Stimulated activated CD8-positive, alpha-beta memory T cell treated with anti-CD3 and anti-CD28 coated beads, Interleukin-7, amount 100 ng/mL, for 1 hour (primary cell): Measurements from ENCODE around the gene ALDH7A1.
A peak's percentile ranks its signal among the peaks of the same experiment; 100 is the strongest.
"Not testable (repeated sequence)": the region's sequence is repeated elsewhere in the genome, so short reads cannot be mapped to it uniquely, and the experiment has no call there.

Experiments
- DNase-seq, 2 donors: peaks; one replicate each; pipeline ENCODE4 v3.0.0-alpha.2; 2020; ENCODE audit warnings: low read depth in 2 of 2

The ALDH7A1 gene

GRCh38 chr5:126594748-126595485 lies at the start of gene ALDH7A1:
Gene ALDH7A1 (minus strand): TSS chr5:126595219. CDS start chr5:126595198, 21 bp downstream.
- no peak for DNase-seq

- no peak for DNase-seq
Measured at GRCh38 chr5:126641387-126641786, 46.4 kb upstream of the ALDH7A1 start.

- DNase-seq, result no peak
Measured at GRCh38 chr5:126640866-126641265, 45.8 kb upstream of the ALDH7A1 start.

- no peak for DNase-seq
Measured at GRCh38 chr5:126636956-126637355, 41.9 kb upstream of the ALDH7A1 start.

DNA sequence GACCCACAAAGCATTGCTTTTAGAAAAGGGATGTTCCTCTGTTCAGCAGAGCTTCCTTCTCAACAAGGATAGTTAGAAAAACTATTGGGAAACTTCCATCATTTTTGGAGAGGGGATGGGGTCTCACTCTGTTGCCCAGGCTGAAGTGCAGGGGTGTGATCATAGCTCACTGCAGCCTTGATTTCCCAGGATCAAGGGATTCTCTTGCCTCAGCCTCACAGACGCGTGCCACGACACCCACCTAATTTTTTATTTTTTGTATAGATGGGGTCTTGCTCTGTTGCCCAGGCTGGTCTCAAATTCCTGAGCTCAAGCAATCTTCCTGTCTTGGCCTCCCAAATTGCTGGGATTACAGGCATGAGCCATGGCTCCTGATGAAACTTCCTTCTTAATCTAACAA lies 40.6 kb upstream of the ALDH7A1 start:
- DNase-seq, result no peak

DNA sequence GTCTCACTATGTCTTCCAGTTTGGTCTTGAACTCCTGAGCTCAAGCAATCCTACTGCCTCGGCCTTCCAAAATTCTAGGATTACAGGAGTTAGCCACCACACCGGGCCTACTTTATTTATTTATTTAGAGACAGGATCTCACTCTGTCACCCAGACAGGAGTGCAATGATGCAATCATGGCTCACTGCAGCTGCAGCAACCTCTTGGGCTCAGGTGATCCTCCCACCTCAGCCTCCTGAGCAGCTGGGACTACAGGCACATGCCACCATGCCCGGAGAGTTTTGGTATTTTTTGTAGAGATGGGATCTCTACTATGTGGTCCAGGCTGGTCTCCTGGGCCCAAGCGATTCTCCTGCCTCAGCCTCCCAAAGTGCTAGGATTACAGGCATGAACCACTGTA lies 38.5 kb upstream of the ALDH7A1 start:
- no peak for DNase-seq

- DNase-seq, result no peak
Measured at GRCh38 chr5:126631920-126632319, 36.9 kb upstream of the ALDH7A1 start.

DNA sequence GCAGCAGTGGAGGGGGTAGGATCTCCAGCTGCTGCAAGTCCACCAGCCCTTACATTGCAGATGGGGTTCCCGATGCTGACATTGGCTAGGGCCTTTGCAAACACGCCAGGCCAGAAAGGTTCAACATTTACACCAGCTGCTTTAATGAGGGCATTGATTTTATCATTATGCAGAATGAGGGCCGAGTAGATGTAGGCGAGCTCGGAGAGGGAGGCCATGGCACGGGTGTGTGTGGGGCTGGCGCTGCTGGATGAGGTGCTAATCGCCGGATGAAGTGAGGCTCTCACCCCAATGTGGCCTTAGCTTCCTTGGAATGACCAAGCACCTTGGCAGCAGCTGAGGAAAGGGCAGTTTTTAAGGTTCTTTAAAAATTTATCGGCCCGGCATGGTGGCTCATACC lies 33.1 kb upstream of the ALDH7A1 start:
- no peak for DNase-seq

GRCh38 chr5:126624534-126624933 lies 29.5 kb upstream of the ALDH7A1 start:
- no peak for DNase-seq

GRCh38 chr5:126619781-126620180 lies 24.8 kb upstream of the ALDH7A1 start:
- DNase-seq, result no peak

DNA sequence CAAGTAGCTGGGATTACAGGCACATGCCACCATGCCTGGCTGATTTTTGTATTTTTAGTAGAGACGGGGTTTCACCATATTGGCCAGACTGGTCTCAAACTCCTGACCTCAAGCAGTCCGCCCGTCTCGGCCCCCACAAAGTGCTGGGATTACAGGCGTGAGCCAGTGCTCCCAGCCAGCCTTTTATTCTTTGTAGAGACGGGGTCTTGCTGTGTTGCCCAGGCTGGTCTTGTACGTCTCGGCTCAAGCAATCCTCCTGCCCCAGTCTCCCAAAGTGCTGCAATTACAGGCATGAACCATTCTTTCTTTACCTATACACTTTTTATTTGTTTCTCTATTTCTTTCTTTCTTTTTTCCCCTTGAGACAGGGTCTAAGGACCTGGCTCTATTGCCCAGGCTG lies 22.6 kb upstream of the ALDH7A1 start:
- DNase-seq, result not testable (repeated sequence)

DNA sequence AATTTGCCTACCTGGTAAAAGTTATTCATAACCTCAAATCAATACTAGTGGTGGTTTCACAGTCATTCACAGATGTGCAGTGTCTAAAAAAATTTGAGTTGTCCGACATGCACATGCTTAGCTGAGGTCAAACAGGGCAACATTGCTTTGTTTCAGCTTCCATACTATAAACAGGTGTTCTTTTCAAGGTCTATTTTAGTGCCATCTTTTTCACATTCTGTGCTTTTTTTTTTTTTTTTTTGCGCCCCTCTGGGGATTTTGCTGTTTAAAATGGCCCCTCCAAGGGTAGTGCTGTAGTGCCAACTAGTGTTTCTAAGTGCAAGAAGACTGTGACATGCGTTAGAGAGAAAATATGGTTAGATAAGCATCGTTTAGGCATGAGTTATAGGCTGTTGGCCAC lies 20.3 kb upstream of the ALDH7A1 start:
- no peak for DNase-seq

DNA sequence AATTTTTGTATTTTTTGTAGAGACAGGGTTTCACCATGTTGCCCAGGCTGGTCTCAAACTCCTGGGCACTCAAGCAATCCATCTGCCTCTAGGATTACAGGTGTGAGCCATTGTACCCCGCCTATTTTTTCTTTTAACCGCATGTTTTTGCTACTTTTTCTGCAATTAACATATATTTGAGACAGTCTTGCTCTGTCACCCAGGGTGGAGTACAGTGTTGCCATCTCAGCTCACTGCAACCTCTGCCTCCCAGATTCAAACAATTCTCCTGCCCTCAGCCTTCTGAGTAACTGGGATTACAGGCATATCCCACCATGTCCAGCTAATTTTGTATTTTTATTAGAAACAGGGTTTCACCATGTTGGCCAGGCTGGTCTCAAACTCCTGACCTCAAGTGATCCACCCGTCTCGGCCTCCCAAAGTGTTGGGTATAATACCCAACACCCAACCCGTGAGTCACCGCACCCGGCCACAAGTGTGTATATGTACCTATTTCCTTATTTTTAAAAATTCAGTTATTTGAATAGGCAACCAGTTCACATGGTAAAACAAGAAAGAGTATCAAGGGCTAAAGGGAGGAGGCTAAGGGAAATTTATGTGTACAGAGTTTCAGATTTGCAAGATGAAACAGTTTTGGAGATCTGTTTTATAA lies 19.0 kb upstream of the ALDH7A1 start:
- no peak for DNase-seq

DNA sequence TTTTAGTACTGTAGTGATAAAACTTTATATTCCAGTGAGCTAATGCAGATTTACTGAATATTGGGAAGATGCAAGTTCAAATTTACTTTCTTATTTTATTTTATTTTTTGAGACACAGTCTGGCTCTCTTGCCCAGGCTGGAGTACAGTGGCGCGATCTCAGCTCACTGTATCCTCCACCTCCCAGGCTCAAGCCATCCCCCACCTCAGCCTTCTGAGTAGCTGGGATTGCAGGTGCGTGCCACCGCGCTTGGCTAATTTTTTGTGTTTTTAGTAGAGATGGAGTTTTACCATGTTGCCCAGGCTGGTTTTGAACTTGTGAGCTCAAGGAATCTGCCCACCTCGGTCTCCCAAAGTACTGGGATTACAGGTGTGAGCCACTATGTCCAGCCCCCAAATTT lies 15.6 kb upstream of the ALDH7A1 start:
- no peak for DNase-seq

DNA sequence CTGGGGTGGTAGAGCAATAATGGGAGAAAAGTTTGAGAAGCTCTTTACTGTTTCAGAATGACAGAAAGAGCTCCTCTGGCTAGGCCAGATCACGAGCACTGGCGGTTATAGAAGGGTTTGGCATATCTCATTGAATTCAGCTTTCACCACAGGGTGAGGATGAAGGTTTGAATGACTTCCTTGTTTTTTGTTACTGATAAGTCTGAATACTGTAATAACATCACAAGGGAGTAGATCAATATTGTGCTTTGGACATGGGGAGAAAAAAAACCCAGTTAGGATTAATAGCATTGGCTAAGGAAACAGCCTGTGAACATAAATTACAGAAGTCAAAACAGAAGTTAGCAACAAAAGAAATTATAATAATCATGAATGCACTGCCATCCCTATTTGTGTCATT lies 15.1 kb upstream of the ALDH7A1 start:
- DNase-seq, result no peak

- no peak for DNase-seq
Measured at GRCh38 chr5:126605525-126605924, 10.5 kb upstream of the ALDH7A1 start.

GRCh38 chr5:126603402-126603991 lies 8.5 kb upstream of the ALDH7A1 start:
- no peak for DNase-seq

DNA sequence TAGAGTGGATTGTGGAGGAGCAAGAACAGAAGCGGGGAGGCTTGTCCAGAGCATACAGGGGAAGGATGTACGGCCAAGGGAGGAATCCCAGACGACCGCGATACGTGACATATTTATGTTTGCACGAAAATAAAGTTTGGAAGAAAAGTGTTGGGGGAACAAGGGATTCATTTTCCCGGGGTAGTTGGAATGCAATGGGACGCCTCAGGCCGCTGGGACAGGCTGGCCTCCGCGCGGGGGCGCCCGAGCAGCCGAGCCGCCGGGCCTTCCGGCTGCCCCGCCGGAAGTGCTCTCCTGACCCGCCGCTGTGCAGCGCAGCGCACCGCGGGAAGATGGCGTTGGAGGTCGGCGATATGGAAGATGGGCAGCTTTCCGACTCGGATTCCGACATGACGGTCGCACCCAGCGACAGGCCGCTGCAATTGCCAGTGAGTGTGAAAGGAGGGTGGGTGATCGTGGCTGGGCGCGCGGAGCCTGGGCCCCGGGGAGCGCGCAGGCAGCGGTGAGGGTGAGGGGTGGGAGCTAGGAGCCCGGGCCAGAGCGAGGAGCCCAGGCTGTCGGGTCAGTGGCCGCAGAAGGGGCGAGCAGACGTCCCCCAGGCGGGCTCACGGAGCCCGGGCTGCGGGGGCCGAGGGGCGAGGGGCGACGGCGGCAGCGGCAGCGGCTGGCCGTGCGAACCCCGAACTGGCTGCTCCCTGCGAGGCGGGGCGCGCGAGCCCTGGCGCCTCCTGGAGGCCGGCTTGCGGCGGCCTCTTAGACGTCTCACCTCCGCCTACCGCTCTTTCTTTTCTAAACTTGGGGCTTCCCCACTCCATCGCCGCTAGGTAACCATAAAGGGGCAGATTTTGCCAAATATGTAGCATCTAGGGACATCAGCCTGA lies 5.9 kb upstream of the ALDH7A1 start, which contains the start of gene PHAX:
TSS of gene PHAX (plus strand) at position 317 of the 881 bp plus-strand sequence. CDS start at position 333, 16 bp downstream.
- peak; percentile 43 to 45 for DNase-seq

GRCh38 chr5:126599971-126600630 lies 5.1 kb upstream of the ALDH7A1 start:
- DNase-seq, result not testable (repeated sequence)

DNA sequence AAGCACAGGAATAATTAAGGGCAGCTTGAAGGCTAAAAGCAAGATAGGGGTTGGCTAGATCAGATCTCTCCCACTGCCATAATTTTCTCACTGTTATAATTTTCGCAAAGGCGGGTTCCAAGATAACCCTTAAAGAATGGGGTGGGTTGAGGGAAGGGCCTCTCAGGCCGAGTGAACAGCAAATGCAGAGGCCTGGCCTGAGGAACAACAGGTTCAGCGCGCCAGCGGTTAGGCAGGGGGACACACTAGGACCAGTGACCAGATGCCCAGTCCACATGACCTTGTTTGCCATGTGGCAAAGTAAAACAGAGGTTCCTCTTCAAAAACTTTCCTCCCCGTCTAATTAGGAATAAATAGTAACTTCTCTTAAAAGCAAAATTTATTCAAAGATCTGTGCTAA lies 4.5 kb upstream of the ALDH7A1 start:
- DNase-seq, result no peak

DNA sequence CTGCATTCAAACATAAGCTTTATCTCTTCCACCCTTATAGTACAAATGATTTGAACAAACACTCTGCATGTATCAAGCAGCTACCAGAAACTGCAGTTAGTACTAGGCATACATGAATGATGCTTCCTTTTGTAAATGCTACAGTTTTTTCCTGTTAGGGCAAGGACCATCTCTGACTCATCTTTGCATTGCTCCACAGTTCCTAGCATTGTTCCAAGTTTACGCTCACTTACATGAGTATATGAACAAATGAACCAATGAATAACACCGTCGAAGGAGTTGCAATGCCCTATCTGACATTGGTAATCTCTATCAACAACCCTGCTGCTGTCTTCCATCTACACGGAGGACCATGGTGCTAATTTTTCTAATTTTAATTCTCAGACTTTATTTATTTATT lies 2.1 kb upstream of the ALDH7A1 start:
- DNase-seq, result no peak
